ENCODE data around the gene RBM3. TPM values are rescaled to one million over a fixed set of nuclear protein-coding genes. Genes with fewer than 3 reads are reported as not detected.
"Not testable (repeated sequence)": the region's sequence is repeated elsewhere in the genome, so short reads cannot be mapped to it uniquely, and the experiment has no call there.

The RBM3 gene
- total RNA-seq (2014; rRNA removed; shearing (Covaris generic)) = 220 and 221 TPM in 2 replicates
- polyA plus RNA-seq (2015; cell fraction: cytosol; rRNA removed) = 187 and 222 TPM in 2 replicates
- 346 and 557 TPM in 2 replicates for polyA plus RNA-seq (2015; cell fraction: nucleus; rRNA removed)

DNA sequence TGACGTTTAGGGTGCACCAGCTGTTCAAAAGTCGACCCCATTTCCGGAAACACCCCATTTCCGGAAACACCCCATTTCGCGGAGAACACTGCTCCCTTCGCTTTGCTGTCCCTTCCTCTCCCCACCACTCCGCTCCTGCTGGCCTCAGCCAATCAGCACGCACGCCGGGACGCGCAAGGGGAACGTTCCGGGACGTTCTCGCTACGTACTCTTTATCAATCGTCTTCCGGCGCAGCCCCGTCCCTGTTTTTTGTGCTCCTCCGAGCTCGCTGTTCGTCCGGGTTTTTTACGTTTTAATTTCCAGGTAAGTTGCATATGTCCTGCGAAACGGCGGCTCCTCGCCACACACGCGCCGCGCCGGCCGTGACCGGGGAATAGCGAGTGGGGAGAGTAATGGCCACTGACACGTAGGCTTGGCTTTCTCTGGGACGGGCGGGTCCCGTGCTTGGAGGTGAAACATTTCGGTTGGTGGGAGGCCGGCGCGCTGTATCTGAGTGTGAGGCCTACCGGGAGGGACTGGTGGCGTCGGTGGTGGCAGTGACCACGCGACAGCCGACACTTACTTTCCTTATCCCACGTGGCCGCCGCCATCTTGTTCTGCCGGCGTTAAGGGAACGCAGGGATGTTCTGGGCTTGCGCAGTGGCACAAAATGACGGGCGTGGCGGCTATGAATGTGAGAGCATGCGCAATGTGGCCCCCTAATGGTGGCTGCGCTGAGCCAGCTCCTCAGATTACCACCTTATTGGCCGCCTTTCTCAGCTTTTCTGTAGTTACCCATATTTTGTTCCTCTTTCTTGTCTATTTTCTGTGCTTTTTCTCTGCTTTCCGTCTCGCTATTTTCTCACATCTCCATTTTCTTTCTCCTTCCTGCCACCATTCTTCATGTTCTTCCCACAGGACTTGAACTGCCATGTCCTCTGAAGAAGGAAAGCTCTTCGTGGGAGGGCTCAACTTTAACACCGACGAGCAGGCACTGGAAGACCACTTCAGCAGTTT is at the start of gene RBM3:
Gene RBM3, plus strand, starts transcription at position 215 of the 997 bp plus-strand sequence. Its CDS starts 697 bp downstream, at position 912.
- DNase-seq (ENCODE audit: low read depth, low spot score) = peak; percentile 92
- in situ Hi-C loops (cut with HindIII; ENCODE audit: low pct_unique_long_range_greater_than_20kb, low sequenced_read_pairs) = no loop called here

DNA sequence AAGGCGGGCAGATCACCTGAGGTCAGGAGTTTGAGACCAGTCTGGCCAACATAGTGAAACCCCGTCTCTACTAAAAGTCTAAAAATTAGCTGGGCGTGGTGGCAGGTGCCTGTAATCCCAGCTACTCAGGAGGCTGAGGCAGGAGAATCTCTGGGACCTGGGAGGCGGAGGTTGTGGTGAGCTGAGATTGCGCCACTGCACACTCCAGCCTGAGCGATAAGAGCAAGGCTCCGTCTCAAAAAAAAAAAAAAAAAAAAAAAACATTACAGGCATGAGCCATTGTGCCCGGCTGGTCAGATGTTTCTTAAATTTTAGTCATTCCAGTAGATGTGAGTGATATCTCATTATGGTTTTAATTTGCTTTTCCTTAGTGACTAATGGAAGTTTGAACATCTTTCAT is 48.4 kb upstream of the RBM3 start:
- in situ Hi-C loops (cut with HindIII; ENCODE audit: low pct_unique_long_range_greater_than_20kb, low sequenced_read_pairs); DNase-seq (ENCODE audit: low read depth, low spot score): not testable (repeated sequence)

DNA sequence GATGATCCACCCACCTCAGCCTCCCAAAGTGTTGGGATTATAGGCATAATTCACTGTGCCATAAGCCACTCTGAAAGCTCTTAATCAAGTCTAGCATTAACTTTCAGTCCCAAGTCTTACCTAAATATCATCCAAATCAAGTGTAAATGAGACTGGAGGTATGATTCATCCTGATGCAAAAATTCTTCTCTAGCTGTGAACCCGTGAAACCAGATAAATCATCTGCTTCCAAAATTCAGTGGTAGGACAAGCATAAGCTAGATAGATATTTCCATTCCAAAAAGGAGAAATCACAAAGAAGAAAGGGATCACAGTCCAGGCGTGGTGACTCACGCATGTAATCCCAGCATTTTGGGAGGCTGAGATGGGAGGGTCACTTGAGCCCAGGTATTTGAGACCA is 43.5 kb upstream of the RBM3 start:
- DNase-seq (ENCODE audit: low read depth, low spot score) = no peak
- in situ Hi-C loops (cut with HindIII; ENCODE audit: low pct_unique_long_range_greater_than_20kb, low sequenced_read_pairs) = no loop called here

DNA sequence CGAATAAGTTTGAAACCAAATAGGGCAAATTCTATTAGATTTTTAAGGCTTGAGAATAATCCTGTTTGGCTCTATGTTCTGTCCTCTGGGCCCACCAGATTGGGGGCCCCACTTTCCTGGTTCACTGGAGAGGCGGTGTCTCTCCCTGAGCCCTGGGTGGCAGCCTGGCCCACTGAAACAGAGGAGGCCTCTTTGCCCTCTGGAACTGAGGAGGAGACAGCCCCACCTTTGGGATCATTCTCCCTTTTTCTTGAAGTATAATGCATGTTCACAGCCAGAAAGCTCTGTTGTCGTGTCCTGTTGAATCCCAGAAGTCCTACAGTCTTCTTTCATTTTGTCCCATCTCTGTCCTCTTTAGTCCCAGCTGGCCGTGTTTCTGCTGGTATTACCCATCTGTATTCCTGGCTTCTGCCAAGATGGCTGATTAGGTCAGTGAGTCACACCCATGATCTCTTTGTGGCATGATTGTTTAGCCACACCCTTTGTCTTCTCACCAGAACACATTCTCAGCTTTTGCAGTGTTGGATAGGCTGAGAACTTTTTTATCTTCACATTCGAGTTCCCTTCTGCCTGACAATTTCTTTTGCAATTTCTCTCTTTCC is 42.8 kb upstream of the RBM3 start:
- in situ Hi-C loops (cut with HindIII; ENCODE audit: low pct_unique_long_range_greater_than_20kb, low sequenced_read_pairs) = no loop called here
- peak; percentile 13 for DNase-seq (ENCODE audit: low read depth, low spot score)

DNA sequence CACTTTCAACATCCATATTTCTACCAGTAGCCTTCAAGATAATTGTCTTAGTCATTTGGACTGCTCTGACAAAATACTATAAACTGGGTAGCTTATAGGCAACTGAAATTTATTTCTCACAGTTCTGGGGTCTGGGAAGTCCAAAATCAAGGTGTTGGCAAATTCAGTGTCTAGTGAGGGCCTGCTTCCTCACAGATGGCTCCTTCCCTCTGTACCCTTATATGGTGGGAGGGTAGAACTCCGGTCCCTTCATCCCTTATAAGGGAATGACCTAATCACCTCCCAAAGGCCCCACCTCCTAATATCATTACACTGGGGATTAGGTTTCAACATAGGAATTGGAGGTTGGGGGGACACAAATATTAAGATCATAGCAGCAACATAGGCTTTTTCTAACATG is 42.1 kb upstream of the RBM3 start:
- in situ Hi-C loops (cut with HindIII; ENCODE audit: low pct_unique_long_range_greater_than_20kb, low sequenced_read_pairs) = no loop called here
- no peak for DNase-seq (ENCODE audit: low read depth, low spot score)

DNA sequence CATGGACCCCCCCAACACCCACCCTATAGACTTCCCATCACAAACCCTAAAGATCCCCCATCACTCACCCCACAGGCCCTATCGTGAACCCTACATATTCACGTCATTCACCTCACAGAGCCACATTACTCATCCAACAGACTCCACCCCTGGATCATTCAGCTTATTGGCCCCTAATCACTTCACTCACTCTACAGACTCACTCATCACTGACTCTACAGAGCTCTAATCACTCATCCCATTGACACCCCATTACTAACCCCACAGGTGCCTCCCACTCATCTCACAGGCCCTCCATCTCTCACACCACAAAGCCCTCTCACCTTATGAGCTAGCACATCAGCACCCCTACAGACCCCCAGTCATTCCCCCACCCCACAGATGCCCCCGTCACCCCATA is 41.1 kb upstream of the RBM3 start:
- in situ Hi-C loops (cut with HindIII; ENCODE audit: low pct_unique_long_range_greater_than_20kb, low sequenced_read_pairs) = no loop called here
- DNase-seq (ENCODE audit: low read depth, low spot score) = no peak

DNA sequence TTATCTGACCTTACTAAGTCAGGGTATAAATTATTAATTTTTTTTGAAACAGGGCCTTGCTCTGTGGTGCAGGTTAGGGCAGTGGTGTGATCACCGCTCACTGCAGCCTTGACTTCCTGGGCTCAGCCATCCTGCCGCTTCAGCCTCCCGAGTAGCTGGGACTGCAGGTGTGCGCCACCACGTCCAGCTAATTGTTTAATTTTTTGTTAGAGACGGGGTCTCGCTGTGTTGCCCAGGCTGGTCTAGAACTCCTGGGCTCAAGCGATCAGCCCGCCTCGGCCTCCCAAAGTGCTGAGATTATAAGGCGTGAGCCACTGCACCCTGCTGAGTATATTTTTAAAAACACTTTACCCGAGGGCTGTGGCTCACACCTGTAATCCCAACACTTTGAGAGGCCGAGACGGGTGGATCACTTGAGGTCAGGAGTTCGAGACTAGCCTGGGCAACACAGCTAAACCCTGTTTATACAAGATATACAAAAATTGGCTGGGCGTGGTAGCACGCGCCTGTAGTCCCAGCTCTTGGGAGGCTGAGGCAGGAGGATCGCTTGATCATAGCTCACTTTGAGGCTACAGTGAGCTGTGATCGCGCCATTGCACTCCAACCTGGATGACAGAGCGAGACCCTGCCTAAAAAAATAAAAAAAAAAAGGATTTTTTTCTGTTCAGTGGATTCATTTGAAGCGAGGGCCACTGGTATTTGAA is 35.5 kb upstream of the RBM3 start:
- in situ Hi-C loops (cut with HindIII; ENCODE audit: low pct_unique_long_range_greater_than_20kb, low sequenced_read_pairs) = no loop called here
- no peak for DNase-seq (ENCODE audit: low read depth, low spot score)

DNA sequence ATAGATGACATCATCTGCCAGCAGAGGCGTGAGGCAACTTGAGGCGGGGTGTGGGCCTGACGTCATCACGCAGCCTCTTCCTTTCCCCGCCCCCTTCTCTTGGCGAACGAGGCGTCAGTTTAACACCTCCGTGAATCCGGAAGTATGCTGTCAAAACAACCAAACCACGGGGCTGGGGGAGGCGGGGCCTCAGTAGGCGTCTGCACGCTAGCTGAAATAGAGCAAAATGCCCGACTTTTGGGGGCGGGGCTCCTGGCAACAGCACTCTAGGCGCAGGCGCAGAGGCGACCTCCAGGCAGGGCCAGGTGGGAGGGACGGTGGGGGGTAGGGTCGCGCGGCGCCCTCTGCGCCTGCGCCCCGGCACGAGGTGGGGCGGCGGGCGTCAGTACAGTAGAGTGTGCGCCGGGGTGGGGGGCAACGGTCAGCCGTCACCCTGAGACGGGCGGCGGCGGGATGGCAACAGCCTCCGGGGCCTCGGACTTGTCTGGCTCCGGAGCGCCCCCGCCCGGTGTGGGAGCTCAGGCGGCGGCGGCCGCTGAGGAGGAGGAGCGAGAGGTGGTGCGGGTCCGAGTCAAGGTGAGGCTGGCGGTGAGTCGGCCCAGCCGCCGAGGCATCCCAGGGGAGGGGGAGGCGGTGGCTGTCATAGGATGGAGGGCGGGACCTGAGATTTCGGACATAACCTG is 34.8 kb upstream of the RBM3 start, which contains the start of gene TBC1D25:
Gene TBC1D25, plus strand, starts transcription at position 370 of the 683 bp plus-strand sequence. Its CDS starts 84 bp downstream, at position 454.
- DNase-seq (ENCODE audit: low read depth, low spot score) = peak; percentile 98
- in situ Hi-C loops (cut with HindIII; ENCODE audit: low pct_unique_long_range_greater_than_20kb, low sequenced_read_pairs) = no loop called here

DNA sequence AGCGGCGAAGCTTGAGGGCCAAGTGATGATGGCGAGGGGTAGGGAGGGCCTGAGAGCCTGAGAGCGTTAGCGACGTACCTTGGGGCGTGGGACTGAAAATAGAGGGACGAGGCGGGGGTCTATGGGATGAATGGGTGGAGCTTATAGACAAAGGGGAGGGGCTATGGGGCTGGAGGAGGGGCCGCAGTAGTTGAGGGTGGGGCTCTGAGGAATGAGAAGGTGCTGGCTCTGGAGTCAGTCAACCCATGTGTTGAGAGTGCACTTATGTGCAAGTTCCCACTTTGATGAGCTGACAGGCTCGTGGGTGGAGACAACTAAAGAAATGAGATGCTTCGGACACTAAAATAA is 34.3 kb upstream of the RBM3 start:
- peak; percentile 55 for DNase-seq (ENCODE audit: low read depth, low spot score)
- in situ Hi-C loops (cut with HindIII; ENCODE audit: low pct_unique_long_range_greater_than_20kb, low sequenced_read_pairs) = no loop called here

DNA sequence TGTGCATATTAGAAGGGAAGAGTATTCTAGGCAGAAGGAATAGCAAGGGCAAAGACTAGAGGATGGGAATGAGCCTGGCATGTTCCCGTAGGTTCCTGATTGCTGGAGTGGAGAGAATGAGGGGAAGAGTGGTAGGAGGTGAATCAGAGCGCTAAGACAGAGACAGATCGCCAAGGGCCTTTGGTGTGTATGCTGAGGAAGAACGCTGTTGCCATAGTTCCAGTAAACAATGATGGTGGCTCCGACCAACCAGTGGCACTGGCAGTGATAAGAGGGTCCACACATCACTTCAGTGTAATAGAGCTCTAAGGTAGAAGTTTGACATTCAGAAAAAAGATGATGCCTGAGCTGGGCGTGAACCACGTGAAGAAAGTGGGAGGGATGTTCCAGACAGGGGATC is 33.8 kb upstream of the RBM3 start:
- no peak for DNase-seq (ENCODE audit: low read depth, low spot score)
- in situ Hi-C loops (cut with HindIII; ENCODE audit: low pct_unique_long_range_greater_than_20kb, low sequenced_read_pairs) = no loop called here

DNA sequence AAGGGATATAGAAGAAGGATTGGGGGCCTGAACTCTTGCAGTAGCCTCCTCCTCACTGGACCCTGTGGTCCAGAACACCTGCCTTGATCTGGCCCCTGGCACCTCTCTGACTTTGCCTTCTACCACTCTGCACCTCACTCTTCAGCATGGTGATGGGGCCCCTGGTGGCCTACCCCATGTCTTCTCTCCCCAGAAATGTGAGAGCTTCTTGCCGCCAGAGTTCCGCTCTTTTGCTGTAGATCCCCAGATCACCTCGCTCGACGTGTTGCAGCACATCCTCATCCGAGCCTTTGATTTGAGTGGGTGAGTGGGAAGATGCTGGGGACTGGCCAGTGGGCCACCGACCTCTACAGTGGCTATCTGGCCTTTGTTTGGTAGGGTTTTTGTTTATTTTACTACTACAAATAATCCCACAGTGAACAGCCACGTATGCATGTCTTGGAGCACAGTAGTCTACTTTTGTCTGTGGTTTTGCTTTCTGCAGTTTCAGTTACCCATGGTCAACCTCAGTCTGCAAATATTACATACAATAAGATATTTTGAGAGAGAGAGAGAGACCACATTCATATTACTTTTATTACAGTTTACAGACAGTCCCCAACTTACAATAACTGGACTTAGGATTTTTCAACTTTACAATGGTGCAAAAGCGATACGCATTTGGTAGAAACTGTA is 33.0 kb upstream of the RBM3 start:
- no peak for DNase-seq (ENCODE audit: low read depth, low spot score)
- in situ Hi-C loops (cut with HindIII; ENCODE audit: low pct_unique_long_range_greater_than_20kb, low sequenced_read_pairs) = no loop called here

DNA sequence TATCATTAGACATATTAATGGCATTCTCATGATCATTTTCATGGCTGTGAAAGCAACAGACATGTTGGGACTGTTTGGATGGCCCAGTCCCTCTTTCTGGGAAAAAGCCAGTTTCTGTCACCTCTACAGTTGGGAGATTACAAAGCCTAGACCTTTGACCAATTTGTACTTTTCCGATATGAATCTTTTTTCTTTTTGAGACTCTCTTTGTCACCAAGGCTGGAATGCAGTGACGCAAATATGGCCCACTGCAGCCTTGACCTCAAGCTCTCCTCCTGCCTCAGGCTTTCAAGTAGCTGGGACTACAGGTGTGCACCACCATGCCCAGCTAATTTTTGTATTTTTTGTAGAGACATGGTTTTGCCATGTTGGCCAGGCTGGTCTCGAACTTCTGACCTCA is 25.4 kb upstream of the RBM3 start:
- in situ Hi-C loops (cut with HindIII; ENCODE audit: low pct_unique_long_range_greater_than_20kb, low sequenced_read_pairs) = no loop called here
- DNase-seq (ENCODE audit: low read depth, low spot score) = no peak

DNA sequence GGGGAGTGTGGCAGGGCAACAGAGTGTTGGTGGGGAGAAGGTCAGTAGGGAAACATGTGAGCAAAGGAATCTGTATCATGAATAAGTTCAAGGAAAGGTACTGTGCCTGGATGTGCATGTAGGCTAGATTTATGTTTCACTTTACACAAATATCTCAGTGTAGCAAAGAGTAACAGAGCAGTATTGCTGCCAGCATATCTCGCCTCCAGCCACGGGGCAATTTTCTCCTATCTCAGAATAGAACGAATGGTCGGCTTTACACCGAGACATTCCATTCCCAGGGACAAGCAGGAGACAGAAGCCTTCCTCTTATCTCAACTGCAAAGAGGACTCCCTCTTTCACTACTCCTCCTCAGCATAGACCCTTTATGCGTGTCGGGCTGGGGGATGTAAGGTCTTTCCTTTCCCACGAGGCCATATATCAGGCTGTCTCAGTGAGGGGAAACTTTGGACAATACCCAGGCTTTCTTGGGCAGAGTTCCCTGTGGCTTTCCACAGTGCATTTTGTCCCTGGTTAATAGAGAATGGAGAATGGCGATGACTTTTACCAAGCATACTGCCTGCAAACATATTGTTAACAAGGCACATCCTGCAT is 18.5 kb upstream of the RBM3 start:
- in situ Hi-C loops (cut with HindIII; ENCODE audit: low pct_unique_long_range_greater_than_20kb, low sequenced_read_pairs); DNase-seq (ENCODE audit: low read depth, low spot score): not testable (repeated sequence)

DNA sequence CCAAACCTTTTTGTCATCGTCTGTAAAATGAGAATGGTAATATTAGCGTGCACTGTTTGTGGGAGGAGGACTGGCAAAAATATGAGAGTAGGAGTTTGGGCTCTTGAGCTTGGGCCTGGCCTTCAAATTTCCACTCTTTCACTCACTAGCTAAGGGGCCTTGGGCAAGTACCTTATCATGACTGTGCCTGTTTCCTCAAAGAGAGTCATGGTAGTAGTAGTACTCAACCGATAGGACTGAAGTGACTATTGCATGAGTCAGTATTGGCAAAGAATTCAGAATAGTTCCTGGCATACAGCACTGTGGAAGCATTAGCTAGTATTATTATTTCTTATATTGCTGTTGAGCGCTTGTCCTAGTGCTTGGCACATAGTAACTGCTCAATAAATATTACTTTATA is 16.0 kb upstream of the RBM3 start:
- DNase-seq (ENCODE audit: low read depth, low spot score) = no peak
- in situ Hi-C loops (cut with HindIII; ENCODE audit: low pct_unique_long_range_greater_than_20kb, low sequenced_read_pairs) = no loop called here

DNA sequence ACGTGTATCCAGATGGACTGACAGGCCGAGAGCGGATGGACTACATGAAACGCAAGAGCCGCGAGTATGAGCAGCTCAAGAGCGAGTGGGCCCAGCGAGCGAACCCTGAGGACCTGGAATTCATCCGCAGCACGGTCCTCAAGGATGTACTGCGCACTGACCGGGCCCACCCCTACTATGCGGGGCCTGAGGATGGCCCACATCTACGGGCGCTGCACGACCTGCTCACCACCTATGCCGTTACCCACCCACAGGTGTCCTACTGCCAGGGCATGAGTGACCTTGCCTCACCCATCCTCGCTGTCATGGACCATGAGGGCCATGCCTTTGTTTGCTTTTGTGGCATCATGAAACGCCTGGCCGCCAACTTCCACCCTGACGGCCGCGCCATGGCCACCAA is 14.6 kb upstream of the RBM3 start:
- in situ Hi-C loops (cut with HindIII; ENCODE audit: low pct_unique_long_range_greater_than_20kb, low sequenced_read_pairs) = no loop called here
- DNase-seq (ENCODE audit: low read depth, low spot score) = no peak

DNA sequence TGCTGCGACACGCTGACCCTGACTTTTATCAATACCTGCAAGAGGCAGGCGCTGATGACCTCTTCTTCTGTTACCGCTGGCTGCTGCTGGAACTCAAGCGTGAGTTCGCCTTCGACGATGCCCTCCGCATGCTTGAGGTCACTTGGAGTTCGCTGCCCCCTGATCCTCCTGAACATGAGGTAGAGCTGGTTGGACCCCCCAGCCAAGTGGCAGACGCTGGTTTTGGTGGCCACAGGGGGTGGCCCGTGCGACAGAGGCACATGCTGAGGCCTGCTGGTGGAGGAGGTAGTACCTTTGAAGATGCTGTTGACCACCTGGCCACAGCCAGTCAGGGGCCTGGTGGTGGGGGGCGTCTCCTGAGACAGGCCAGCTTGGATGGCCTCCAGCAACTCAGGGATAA is 14.2 kb upstream of the RBM3 start:
- no peak for DNase-seq (ENCODE audit: low read depth, low spot score)
- in situ Hi-C loops (cut with HindIII; ENCODE audit: low pct_unique_long_range_greater_than_20kb, low sequenced_read_pairs) = no loop called here

DNA sequence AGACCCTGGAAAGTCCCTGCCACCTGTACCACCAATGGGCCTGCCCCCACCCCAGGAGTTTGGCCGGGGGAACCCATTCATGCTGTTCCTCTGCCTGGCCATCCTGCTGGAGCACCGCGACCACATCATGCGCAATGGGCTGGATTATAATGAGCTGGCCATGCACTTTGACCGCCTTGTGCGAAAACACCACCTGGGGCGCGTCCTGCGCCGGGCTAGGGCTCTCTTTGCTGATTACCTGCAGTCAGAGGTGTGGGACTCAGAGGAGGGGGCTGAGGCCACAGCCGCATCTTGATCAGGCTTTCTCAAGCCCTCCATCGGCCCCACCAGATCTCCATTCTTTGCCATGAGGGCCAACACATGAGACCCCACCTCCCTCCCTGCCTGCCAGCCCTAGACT is 13.6 kb upstream of the RBM3 start:
- in situ Hi-C loops (cut with HindIII; ENCODE audit: low pct_unique_long_range_greater_than_20kb, low sequenced_read_pairs) = no loop called here
- no peak for DNase-seq (ENCODE audit: low read depth, low spot score)

Data from SK-MEL-5 (cell line).